MM.1S (cell line): ENCODE results near the gene KRT35.

ENCODE experiments used
- DNase-seq: peaks from one replicate; pipeline ENCODE4 v3.0.0-alpha.2; 2015
- H2AFZ ChIP-seq: fragments of 300-600 bp; sonication (generic); 2 replicates; pipeline ENCODE4 v1.6.0; 2016; ENCODE audit warnings: antibody characterized with exemption, low read length
- H3F3A ChIP-seq: fragments of 300-600 bp; sonication (generic); 2 replicates; pipeline ENCODE4 v1.6.1; 2016; ENCODE audit warnings: mild to moderate bottlenecking, antibody characterized with exemption, low read length, moderate library complexity, mixed read lengths; ENCODE audit not compliant: insufficient read depth
- H3K27ac ChIP-seq: fragments of 300-600 bp; sonication (generic); 2 replicates; pipeline ENCODE4 v1.5.1; 2016; ENCODE audit warnings: mild to moderate bottlenecking, low read length
- H3K27me3 ChIP-seq: fragments of 300-600 bp; sonication (generic); replicated peaks from 2 replicates; pipeline ENCODE4 v1.6.0; 2016; ENCODE audit warnings: low read length; ENCODE audit not compliant: insufficient read depth
- H3K36me3 ChIP-seq: fragments of 300-600 bp; sonication (generic); replicated peaks from 2 replicates; pipeline ENCODE4 v1.6.1; 2016; ENCODE audit warnings: mild to moderate bottlenecking, low read length, mixed read lengths; ENCODE audit not compliant: insufficient read depth
- H3K4me1 ChIP-seq: fragments of 300-600 bp; sonication (generic); 2 replicates; pipeline ENCODE4 v1.6.1; 2016; ENCODE audit warnings: low read length, mixed read lengths
- H3K4me2 ChIP-seq: fragments of 300-600 bp; sonication (generic); 2 replicates; pipeline ENCODE4 v1.6.0; 2016; ENCODE audit warnings: low read depth, low read length
- H3K4me3 ChIP-seq: fragments of 300-600 bp; sonication (generic); 2 replicates; pipeline ENCODE4 v1.5.1; 2016; ENCODE audit warnings: low read length, mixed read lengths
- H3K79me2 ChIP-seq: fragments of 300-600 bp; sonication (generic); 2 replicates; pipeline ENCODE4 v1.6.1; 2016; ENCODE audit warnings: mixed run types, low read length, mixed read lengths
- H3K9ac ChIP-seq: fragments of 300-600 bp; sonication (generic); 2 replicates; pipeline ENCODE4 v1.6.1; 2016; ENCODE audit warnings: low read length, mixed read lengths
- H3K9me2 ChIP-seq: fragments of 300-600 bp; sonication (generic); replicated peaks from 2 replicates; pipeline ENCODE4 v1.6.1; 2016; ENCODE audit warnings: mild to moderate bottlenecking, low read length, mixed read lengths; ENCODE audit not compliant: insufficient read depth
- H3K9me3 ChIP-seq: fragments of 300-600 bp; sonication (generic); replicated peaks from 2 replicates; pipeline ENCODE4 v1.6.1; 2016; ENCODE audit warnings: mild to moderate bottlenecking, low read length, mixed read lengths; ENCODE audit not compliant: insufficient read depth
- H4K20me1 ChIP-seq: fragments of 300-600 bp; sonication (generic); 2 replicates; pipeline ENCODE4 v1.6.1; 2016; ENCODE audit warnings: mild to moderate bottlenecking, low read length, moderate library complexity, mixed read lengths; ENCODE audit not compliant: insufficient read depth
- CTCF ChIP-seq: fragments of 300-600 bp; sonication (generic); IDR thresholded peaks from 2 replicates; pipeline ENCODE4 v1.5.1; 2016; ENCODE audit warnings: antibody characterized with exemption, low read length, mixed read lengths
- EZH2 ChIP-seq: fragments of 300-600 bp; sonication (generic); optimal IDR thresholded peaks from 2 replicates; pipeline ENCODE3; 2017; ENCODE audit warnings: low read depth, mild to moderate bottlenecking, antibody characterized with exemption, low read length, mixed read lengths
- EZH2phosphoT487 ChIP-seq: fragments of 300-600 bp; sonication (generic); IDR thresholded peaks from 2 replicates; pipeline ENCODE4 v1.6.1; 2018; ENCODE audit warnings: antibody characterized with exemption, low read length

KRT35 gene

DNA sequence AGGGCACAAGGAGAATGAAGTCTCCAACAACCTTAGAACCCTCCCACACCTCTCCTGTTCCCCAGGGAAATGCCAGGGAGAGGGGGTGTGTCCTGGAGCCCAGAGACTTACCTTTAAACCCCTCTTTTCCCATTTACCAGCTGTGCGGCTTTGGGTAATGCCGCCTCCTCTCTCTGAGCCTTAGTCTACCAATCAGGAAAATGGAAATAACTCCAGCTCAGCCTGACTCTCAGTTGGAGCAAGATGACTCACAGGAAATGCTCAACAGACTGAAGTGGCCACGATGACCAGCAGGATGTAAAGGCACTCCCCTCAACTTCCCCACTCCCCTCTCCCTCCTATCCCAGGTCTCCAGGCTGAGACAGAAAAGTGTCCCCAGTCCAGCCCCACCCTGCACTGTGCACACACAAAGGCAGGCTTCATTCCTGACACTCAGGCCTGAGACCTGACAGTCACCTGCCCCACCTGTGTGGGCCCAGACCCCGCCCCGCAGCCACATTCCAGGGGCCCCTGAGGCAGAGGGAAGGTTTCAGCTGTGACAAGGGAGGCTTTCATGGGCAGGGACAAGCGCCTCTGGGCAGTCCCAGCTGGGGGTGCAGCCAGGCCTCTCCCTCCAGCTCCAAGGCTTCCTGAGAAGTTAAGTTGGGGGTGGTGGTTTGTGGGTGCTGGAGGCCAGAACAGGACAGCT is 40.8 kb upstream of the KRT35 start:
- Histone ChIP-seq H3K9ac (no peak overlapping the region), H3K36me3 (no peaks in the 10 kb centered on the region), H3K27me3 (peaks cover 2% of the 10 kb centered on the region; the same call in 1 of the 2 replicates), H3K9me3 (no peaks in the 10 kb centered on the region), H3K79me2 (no peaks in the 10 kb centered on the region), H3F3A (no peaks in the 10 kb centered on the region), H3K9me2 (no peaks in the 10 kb centered on the region), H3K4me3 (no peak overlapping the region), H3K27ac (no peak overlapping the region), H4K20me1 (no peaks in the 10 kb centered on the region), H2AFZ (no peak overlapping the region), H3K4me2 (no peak overlapping the region), H3K4me1 (peaks cover 22% of the 10 kb centered on the region)
- TF ChIP-seq CTCF (no peak), EZH2phosphoT487 (no peak), EZH2 (no peak)
- DNase-seq, result no peak

GRCh38 chr17:41520821-41521521 is 40.0 kb upstream of the KRT35 start:
- no peaks in the 10 kb centered on the region for H3K27me3 ChIP-seq
- no peaks in the 10 kb centered on the region for H3K79me2 ChIP-seq
- H3K4me1 ChIP-seq, result peaks cover 22% of the 10 kb centered on the region
- TF ChIP-seq CTCF, result no peak
- TF ChIP-seq EZH2phosphoT487, result no peak
- TF ChIP-seq EZH2, result no peak
- H3K27ac ChIP-seq, result no peak overlapping the region
- no peak overlapping the region for H3K4me3 ChIP-seq
- DNase-seq, result no peak
- H3F3A ChIP-seq, result no peaks in the 10 kb centered on the region
- no peaks in the 10 kb centered on the region for H3K36me3 ChIP-seq
- H3K9me3 ChIP-seq, result no peaks in the 10 kb centered on the region
- H3K4me2 ChIP-seq, result no peak overlapping the region
- no peak overlapping the region for H2AFZ ChIP-seq
- H4K20me1 ChIP-seq, result no peaks in the 10 kb centered on the region
- no peaks in the 10 kb centered on the region for H3K9me2 ChIP-seq
- H3K9ac ChIP-seq, result no peak overlapping the region

DNA sequence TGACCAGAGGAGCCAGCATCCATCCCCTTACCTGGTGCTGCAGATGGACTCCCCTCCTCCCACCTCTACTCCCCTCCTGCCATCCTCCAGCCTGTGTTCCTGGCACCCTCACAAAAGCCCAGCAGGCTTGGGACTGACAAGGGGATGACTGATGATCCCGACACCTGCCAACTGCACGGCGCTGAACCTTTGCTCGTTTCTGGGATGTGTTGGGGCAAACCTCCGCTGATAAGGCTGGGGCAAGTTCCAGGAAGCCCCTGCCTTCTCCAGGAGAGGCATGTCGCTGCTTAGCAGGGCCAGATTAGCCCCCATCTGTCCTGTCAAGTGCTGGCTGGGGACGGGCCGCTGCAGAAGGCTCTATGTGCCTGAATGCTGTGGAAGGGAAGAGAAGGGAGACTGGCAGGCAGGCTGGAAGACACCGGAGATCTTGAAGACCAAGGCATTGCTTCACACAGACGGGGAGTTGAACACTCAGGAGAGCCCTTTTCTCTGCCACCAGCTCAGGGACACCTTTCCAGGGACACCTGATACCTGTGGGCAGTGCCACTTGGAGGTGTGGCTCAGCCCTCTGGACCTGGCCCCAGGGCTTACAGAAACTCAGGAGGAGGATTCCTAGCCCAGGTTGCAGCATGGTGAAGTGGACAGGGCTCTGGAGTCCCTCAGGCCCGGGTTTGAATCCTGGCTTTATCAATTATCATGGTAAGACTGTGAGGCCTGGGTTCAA is 38.7 kb upstream of the KRT35 start:
- Histone ChIP-seq H3K79me2 (no peaks in the 10 kb centered on the region), H3K9ac (no peak overlapping the region), H3K4me2 (no peak overlapping the region), H3K9me2 (no peaks in the 10 kb centered on the region), H4K20me1 (no peaks in the 10 kb centered on the region), H2AFZ (no peak overlapping the region), H3K27ac (no peak overlapping the region), H3K9me3 (no peaks in the 10 kb centered on the region), H3F3A (no peaks in the 10 kb centered on the region), H3K36me3 (no peaks in the 10 kb centered on the region), H3K27me3 (no peaks in the 10 kb centered on the region), H3K4me1 (peaks cover 22% of the 10 kb centered on the region), H3K4me3 (no peak overlapping the region)
- no peak for DNase-seq
- TF ChIP-seq EZH2 (no peak), CTCF (no peak), EZH2phosphoT487 (no peak)
